Activated CD4-positive, alpha-beta T cell treated with anti-CD3 and anti-CD28 coated beads, Interleukin-2, amount 10 ng/mL, durations not matched to agents 7 days and 5 days (primary cell): ENCODE data around the gene KRTAP4-5. TPM values are rescaled to one million over a fixed set of nuclear protein-coding genes. Genes with fewer than 3 reads are reported as not detected.
"Not testable (repeated sequence)": the region's sequence is repeated elsewhere in the genome, so short reads cannot be mapped to it uniquely, and the experiment has no call there.

Source experiments
- CTCF ChIA-PET: fragments of 350-600 bp; sonication (Branson Sonifier 250); formaldehyde crosslinking; loops from one replicate; lab custom pipeline; 2021; ENCODE audit warnings: antibody characterized with exemption; lab: Charles Lee
- POLR2A ChIA-PET: fragments of 350-600 bp; sonication (Branson Sonifier 250); formaldehyde crosslinking; loops from one replicate; lab custom pipeline; 2021; ENCODE audit warnings: antibody characterized with exemption; lab: Charles Lee
- DNase-seq: peaks from one replicate; pipeline ENCODE4 v3.0.0-alpha.2; 2020
- H3K27ac Mint-ChIP-seq: one replicate; pipeline ENCODE4 v1.8.0; 2021; ENCODE audit warnings: mild to moderate bottlenecking, moderate library complexity, mixed read lengths
- H3K27me3 Mint-ChIP-seq: one replicate; pipeline ENCODE4 v1.8.0; 2021; ENCODE audit warnings: mixed read lengths
- H3K36me3 Mint-ChIP-seq: one replicate; pipeline ENCODE4 v1.8.0; 2021; ENCODE audit warnings: low read depth, mixed read lengths
- H3K4me1 Mint-ChIP-seq: one replicate; pipeline ENCODE4 v1.8.0; 2021; ENCODE audit warnings: mixed read lengths
- H3K4me3 Mint-ChIP-seq: one replicate; pipeline ENCODE4 v1.8.0; 2021; ENCODE audit warnings: mild to moderate bottlenecking, moderate library complexity, mixed read lengths
- H3K9me3 Mint-ChIP-seq: one replicate; pipeline ENCODE4 v1.8.0; 2021; ENCODE audit warnings: mixed read lengths
- total RNA-seq, 2 experiments: library from RNA; stranded (reverse); gene quantifications; one replicate each; pipeline ENCODE4 v1.2.3, GENCODE V29; 2021

The KRTAP4-5 gene
- total RNA-seq, 2 experiments from 2014 or later: not detected

DNA sequence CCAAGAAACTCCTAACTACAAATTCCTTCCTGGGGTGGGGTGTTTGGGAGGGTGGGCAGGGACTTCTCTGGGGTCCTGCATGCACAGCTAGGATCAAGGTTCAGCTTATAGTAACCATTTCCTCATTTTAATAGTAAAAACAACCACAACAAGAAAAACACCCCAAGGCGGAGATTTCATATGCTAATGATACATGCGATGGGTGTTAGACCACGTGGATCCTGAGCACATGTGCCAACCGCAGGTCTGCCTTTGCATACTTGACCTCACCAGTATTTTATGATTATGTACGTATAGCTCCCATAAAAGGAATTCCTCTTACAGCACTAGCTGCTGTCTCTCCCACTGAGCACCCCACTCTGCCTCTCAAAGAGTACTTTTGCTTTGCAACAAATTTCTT, 33.3 kb downstream of the KRTAP4-5 start:
- peaks cover 5% of the 10 kb centered on the region for H3K27me3 Mint-ChIP-seq
- CTCF ChIA-PET: no interaction called here
- H3K36me3 Mint-ChIP-seq: peaks cover 2% of the 10 kb centered on the region
- DNase-seq: no peak
- peaks cover 13% of the 10 kb centered on the region for H3K4me1 Mint-ChIP-seq
- peaks cover 9% of the 10 kb centered on the region for H3K9me3 Mint-ChIP-seq
- H3K4me3 Mint-ChIP-seq: no peak overlapping the region
- H3K27ac Mint-ChIP-seq: no peak overlapping the region
- POLR2A ChIA-PET: no interaction called here

DNA sequence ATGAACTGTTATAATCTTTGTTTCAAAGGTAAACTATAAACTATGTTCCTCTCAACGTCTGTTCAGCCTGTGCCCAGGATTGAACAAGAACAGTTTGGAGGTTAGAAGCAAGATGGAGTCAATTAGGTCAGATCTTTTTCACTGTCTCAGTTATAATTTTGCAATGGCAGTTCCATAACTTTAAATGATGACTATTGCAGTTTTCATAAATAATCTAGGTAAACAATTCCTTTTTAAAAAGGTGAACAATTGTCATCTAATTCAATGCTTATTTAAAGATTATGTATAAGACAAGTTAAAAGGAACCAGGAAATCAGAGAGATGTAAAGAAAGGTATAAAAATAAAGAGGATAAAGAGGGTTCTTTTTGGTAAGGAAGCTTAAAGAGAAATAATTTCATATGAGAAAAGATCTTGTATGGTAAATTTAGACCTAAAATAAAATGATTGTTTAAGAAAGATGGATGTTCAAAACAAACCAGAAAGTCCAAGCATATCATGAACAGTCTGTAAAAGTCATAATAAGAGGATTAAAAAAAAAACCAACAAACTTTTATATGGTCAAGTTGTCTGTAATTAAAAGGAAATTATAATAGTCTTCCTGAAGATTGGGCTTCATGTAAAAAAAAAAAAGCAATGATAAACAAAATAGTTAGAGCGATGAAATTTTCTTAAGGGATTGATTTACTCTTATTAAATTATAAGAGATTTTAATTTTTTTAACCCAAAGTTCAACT, 38.3 kb downstream of the KRTAP4-5 start:
- H3K9me3 Mint-ChIP-seq: peaks cover 12% of the 10 kb centered on the region
- DNase-seq: no peak
- H3K4me1 Mint-ChIP-seq: peaks cover 11% of the 10 kb centered on the region
- peaks cover 2% of the 10 kb centered on the region for H3K36me3 Mint-ChIP-seq
- no peak overlapping the region for H3K27ac Mint-ChIP-seq
- H3K4me3 Mint-ChIP-seq: no peak overlapping the region
- ChIA-PET POLR2A (no interaction called here), CTCF (interaction anchor here (0.7 kb wide), 1 partner anchor 78 kb away, joined by 3 read pairs; the partner anchor contains the start of gene KRTAP9-1)
- H3K27me3 Mint-ChIP-seq: peaks cover 14% of the 10 kb centered on the region

GRCh38 chr17:41108728-41109386, 40.8 kb downstream of the KRTAP4-5 start:
- H3K27ac Mint-ChIP-seq, POLR2A ChIA-PET, H3K36me3 Mint-ChIP-seq, H3K27me3 Mint-ChIP-seq, H3K4me3 Mint-ChIP-seq, CTCF ChIA-PET, DNase-seq: not testable (repeated sequence)
- Mint-ChIP-seq H3K9me3 (peaks cover 12% of the 10 kb centered on the region), H3K4me1 (peaks cover 11% of the 10 kb centered on the region)

DNA sequence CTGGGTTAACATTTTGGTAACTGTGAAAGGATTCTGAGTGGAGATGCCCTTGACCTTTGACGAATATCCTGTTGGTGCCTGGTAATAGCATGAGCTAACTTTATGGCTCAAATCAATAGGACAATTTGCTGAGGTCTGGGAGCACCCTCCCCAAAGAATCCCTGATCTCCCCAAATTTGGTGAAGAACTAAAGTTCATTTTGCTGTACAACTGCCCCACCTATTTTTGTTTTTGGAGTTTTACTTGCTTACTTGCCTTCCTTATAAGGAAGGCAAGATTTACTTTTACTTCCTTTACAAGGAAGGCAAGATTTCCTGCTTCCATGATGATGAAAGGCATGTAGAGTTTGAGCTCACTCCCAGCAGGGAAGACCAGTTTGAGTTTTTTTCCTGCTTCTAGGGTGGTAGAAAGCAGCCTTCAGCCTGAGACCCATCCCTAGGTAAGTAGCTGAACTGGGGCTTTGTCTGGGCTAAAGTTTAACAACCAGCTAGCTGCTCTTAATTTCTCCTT, 41.6 kb downstream of the KRTAP4-5 start:
- Mint-ChIP-seq H3K4me1 (peaks cover 11% of the 10 kb centered on the region), H3K4me3 (no peak overlapping the region), H3K36me3 (peaks cover 2% of the 10 kb centered on the region), H3K27ac (no peak overlapping the region), H3K27me3 (peaks cover 9% of the 10 kb centered on the region), H3K9me3 (peaks cover 9% of the 10 kb centered on the region)
- DNase-seq: no peak
- ChIA-PET POLR2A (no interaction called here), CTCF (no interaction called here)

DNA sequence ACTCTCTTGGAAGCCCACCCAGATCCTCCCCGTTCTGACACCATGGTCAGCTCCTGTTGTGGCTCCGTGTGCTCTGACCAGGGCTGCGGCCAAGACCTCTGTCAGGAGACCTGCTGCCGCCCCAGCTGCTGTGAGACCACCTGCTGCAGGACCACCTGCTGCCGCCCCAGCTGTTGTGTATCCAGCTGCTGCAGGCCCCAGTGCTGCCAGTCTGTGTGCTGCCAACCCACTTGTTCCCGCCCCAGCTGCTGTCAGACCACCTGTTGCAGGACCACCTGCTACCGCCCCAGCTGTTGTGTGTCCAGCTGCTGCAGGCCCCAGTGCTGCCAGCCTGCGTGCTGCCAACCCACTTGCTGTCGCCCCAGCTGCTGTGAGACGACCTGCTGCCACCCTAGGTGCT, 44.3 kb downstream of the KRTAP4-5 start, which contains the start of gene KRTAP4-9:
Gene KRTAP4-9 (plus strand): TSS at position 43 of the 400 bp plus-strand sequence. CDS start 0 bp downstream, at position 43.
- POLR2A ChIA-PET, H3K36me3 Mint-ChIP-seq, H3K27ac Mint-ChIP-seq, H3K27me3 Mint-ChIP-seq, H3K9me3 Mint-ChIP-seq, DNase-seq, CTCF ChIA-PET, H3K4me3 Mint-ChIP-seq: not testable (repeated sequence)
- peaks cover 12% of the 10 kb centered on the region for H3K4me1 Mint-ChIP-seq

- H3K36me3 Mint-ChIP-seq, H3K4me3 Mint-ChIP-seq, H3K27ac Mint-ChIP-seq, DNase-seq, H3K9me3 Mint-ChIP-seq, H3K27me3 Mint-ChIP-seq, POLR2A ChIA-PET, CTCF ChIA-PET: not testable (repeated sequence)
- peaks cover 14% of the 10 kb centered on the region for H3K4me1 Mint-ChIP-seq
Observed at GRCh38 chr17:41104386-41105038, 45.1 kb downstream of the KRTAP4-5 start.

- H3K4me1 Mint-ChIP-seq: peaks cover 13% of the 10 kb centered on the region
- peaks cover 8% of the 10 kb centered on the region for H3K27me3 Mint-ChIP-seq
- POLR2A ChIA-PET: no interaction called here
- H3K27ac Mint-ChIP-seq: no peak overlapping the region
- no peak for DNase-seq
- no peak overlapping the region for H3K4me3 Mint-ChIP-seq
- CTCF ChIA-PET: no interaction called here
- no peaks in the 10 kb centered on the region for H3K36me3 Mint-ChIP-seq
- H3K9me3 Mint-ChIP-seq: peaks cover 7% of the 10 kb centered on the region
Observed at GRCh38 chr17:41103896-41104295, 45.7 kb downstream of the KRTAP4-5 start.

- Mint-ChIP-seq H3K27ac (no peak within 1 kb of the TSS), H3K9me3 (no peaks in the 10 kb centered on the region), H3K4me1 (peaks cover 3% of the 10 kb centered on the region), H3K4me3 (no peak within 1 kb of the TSS), H3K36me3 (no peaks in the 10 kb centered on the region), H3K27me3 (peaks cover 2% of the 10 kb centered on the region)
- CTCF ChIA-PET: no interaction called here
- no peak for DNase-seq
- POLR2A ChIA-PET: no interaction called here
Observed at GRCh38 chr17:41101586-41102259, 47.9 kb downstream of the KRTAP4-5 start, which contains the start of gene KRTAP4-16. Gene KRTAP4-16, minus strand, starts transcription at chr17:41102209. Its CDS starts 0 bp downstream, at chr17:41102209.

- POLR2A ChIA-PET, H3K4me1 Mint-ChIP-seq, DNase-seq, H3K27me3 Mint-ChIP-seq, H3K4me3 Mint-ChIP-seq, H3K9me3 Mint-ChIP-seq, H3K36me3 Mint-ChIP-seq, H3K27ac Mint-ChIP-seq, CTCF ChIA-PET: not testable (repeated sequence)
Observed at GRCh38 chr17:41099682-41100480, 49.7 kb downstream of the KRTAP4-5 start.

Other genes with a start within 250 kb of the KRTAP4-5 start
- gene KRT23, start 212.2 kb downstream of the KRTAP4-5 start, total RNA-seq: not detected
- gene KRT39, start 182.9 kb downstream of the KRTAP4-5 start, total RNA-seq: not detected
- gene KRT40, start 165.5 kb downstream of the KRTAP4-5 start, total RNA-seq: not detected
- gene KRTAP3-3, start 155.7 kb downstream of the KRTAP4-5 start, total RNA-seq: not detected
- not detected for gene KRTAP3-2, start 149.9 kb downstream of the KRTAP4-5 start, total RNA-seq
- gene KRTAP3-1, start 140.7 kb downstream of the KRTAP4-5 start, total RNA-seq: not detected
- not detected for gene KRTAP1-5, start 122.6 kb downstream of the KRTAP4-5 start, total RNA-seq
- gene KRTAP1-4, start 119.6 kb downstream of the KRTAP4-5 start, total RNA-seq: not detected
- not detected for gene KRTAP1-3, start 115.0 kb downstream of the KRTAP4-5 start, total RNA-seq
- not detected for gene KRTAP1-1, start 108.4 kb downstream of the KRTAP4-5 start, total RNA-seq
- not detected for gene KRTAP2-1, start 102.5 kb downstream of the KRTAP4-5 start, total RNA-seq
- not detected for gene KRTAP2-2, start 94.6 kb downstream of the KRTAP4-5 start, total RNA-seq
- gene KRTAP2-3, start 89.7 kb downstream of the KRTAP4-5 start, total RNA-seq: not detected
- gene KRTAP2-4, start 83.9 kb downstream of the KRTAP4-5 start, total RNA-seq: not detected
- not detected for gene KRTAP4-7, start 65.7 kb downstream of the KRTAP4-5 start, total RNA-seq
- not detected for gene KRTAP4-8, start 51.7 kb downstream of the KRTAP4-5 start, total RNA-seq
- gene KRTAP4-16, start 47.6 kb downstream of the KRTAP4-5 start, total RNA-seq: not detected
- not detected for gene KRTAP4-9, start 44.4 kb downstream of the KRTAP4-5 start, total RNA-seq
- gene KRTAP4-11, start 31.5 kb downstream of the KRTAP4-5 start, total RNA-seq: not detected
- not detected for gene KRTAP4-12, start 25.6 kb downstream of the KRTAP4-5 start, total RNA-seq
- gene KRTAP4-6, start 9.3 kb downstream of the KRTAP4-5 start, total RNA-seq: not detected
- gene KRTAP4-4, start 10.9 kb upstream of the KRTAP4-5 start, total RNA-seq: not detected
- not detected for gene KRTAP4-3, start 18.4 kb upstream of the KRTAP4-5 start, total RNA-seq
- not detected for gene KRTAP4-2, start 28.4 kb upstream of the KRTAP4-5 start, total RNA-seq
- not detected for gene KRTAP4-1, start 35.1 kb upstream of the KRTAP4-5 start, total RNA-seq
- gene KRTAP9-1, start 40.1 kb upstream of the KRTAP4-5 start, total RNA-seq: not detected
- not detected for gene KRTAP9-2, start 76.8 kb upstream of the KRTAP4-5 start, total RNA-seq
- gene KRTAP9-3, start 82.6 kb upstream of the KRTAP4-5 start, total RNA-seq: not detected
- not detected for gene KRTAP9-8, start 88.2 kb upstream of the KRTAP4-5 start, total RNA-seq
- gene KRTAP9-4, start 99.9 kb upstream of the KRTAP4-5 start, total RNA-seq: not detected
- not detected for gene KRTAP9-9, start 105.6 kb upstream of the KRTAP4-5 start, total RNA-seq
- not detected for gene KRTAP9-6, start 115.6 kb upstream of the KRTAP4-5 start, total RNA-seq
- gene KRTAP9-7, start 125.9 kb upstream of the KRTAP4-5 start, total RNA-seq: not detected
- gene KRTAP29-1, start 153.0 kb upstream of the KRTAP4-5 start, total RNA-seq: not detected
- gene KRTAP16-1, start 159.5 kb upstream of the KRTAP4-5 start, total RNA-seq: under 1 TPM in 1 of 2 experiments, not detected in 1; 0.12 TPM
- gene KRTAP17-1, start 165.9 kb upstream of the KRTAP4-5 start, total RNA-seq: not detected
- not detected for gene KRT33A, start 201.0 kb upstream of the KRTAP4-5 start, total RNA-seq
- not detected for gene KRT33B, start 220.0 kb upstream of the KRTAP4-5 start, total RNA-seq
- gene KRT34, start 232.5 kb upstream of the KRTAP4-5 start, total RNA-seq: not detected
- not detected for gene KRT31, start 247.8 kb upstream of the KRTAP4-5 start, total RNA-seq